NCI-H510A treated with DMSO at 0.1 percent for 48 hours (cell line): ENCODE data around the gene PUSL1.

ENCODE experiments used
- DNase-seq: peaks from one replicate; lab custom pipeline; 2025; lab: John Stamatoyannopoulos, UW

PUSL1 gene

DNA sequence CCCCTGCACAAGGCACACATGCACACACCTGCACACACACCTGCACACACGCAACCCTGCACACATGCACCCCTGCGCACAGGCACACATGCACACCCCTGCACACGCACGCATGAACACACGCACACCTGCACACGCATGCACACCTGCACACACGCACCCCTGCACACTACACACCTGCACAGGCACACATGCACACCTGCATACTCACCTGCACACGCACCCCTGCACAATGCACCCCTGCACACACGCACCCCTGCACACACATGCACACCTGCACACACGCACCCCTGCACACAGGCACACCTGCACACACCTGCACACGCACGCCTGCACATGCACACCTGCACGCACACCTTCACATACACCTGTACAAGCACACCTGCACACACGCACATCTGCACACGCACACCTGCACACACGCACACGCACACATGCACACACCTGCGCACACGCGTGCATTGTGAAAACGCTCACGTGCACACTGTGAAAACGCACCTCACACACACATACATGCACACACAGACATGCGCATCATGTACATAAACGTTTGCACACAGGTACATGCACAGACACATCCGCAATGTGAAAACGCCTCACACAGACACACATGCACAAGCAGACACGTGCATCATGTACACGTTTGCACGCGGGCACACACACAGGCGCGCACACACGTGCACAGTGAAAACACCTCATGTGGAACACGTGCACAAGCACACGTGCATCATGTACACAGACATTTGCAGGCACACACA, 32.6 kb downstream of the PUSL1 start:
- no peak for DNase-seq

DNA sequence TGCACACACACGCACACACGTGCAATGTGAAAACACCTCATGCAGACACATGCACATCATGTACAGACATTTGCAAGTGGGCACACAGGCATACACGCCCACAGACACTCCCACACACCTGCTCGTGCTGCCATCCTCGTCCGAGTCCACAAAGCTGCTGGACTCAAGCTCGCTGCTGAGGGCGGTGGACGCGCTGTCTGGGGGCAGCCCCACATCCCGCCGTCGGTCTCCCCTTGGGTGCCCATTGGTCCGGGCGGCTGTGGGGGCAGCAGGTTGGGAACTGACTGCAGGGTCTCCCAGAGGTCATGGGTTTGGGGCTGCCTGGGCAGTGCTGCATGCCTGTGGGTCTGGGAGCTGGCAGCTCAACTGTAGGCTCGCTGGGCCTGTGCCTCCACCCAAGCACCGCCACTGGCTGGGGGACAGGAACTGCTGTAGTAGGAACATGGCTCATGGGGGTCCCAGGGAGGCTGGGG, 33.2 kb downstream of the PUSL1 start:
- no peak for DNase-seq

DNA sequence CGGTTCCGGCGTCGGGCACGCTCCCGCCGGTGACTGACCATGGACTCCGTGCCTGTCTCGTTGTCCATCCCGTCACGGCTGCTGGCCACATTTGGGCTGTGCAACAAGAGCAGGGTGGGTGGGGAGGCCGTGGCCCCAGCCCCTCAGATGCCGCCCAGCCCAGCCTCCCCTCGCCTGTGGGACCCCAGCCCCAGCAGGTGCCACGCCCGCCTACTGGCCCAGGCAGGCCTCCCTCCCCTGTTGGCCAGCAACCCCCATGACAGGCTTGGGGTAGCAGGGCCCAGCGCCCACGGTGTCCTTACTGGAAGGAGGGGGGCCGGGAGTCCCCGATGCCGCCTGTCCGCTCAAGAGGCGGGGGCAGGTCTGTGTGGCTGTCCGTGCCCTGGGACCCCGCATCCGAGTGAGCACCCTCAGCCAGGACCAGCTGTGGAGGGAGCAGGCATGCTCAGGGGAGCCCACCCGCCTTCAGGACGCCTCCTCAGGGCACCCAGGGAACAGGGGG, 33.7 kb downstream of the PUSL1 start:
- no peak for DNase-seq

DNA sequence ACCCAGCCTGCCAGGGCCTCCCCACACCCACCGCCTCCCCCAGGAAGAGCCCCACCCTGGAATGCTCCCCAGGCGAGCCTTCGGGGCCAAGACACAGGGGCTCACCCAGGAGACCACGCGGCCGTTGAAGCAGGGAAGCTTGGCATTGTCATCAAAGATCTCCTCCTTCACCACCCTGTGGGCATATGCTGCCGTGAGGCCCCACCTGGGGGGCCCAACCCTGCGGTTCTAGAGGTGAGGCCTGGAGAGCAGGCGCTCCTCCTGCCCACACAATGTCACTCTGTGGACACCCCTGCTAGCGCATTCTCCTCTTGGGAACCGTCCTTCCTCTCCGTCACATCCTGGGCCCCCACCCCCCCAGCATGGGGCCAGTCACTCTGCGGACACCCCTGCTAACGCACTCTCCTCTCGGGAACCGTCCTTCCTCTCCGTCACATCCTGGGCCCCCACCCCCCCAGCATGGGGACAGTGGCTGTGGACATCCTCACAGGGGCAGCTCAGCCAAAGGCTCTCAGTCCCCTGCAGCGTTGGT, 34.3 kb downstream of the PUSL1 start:
- no peak for DNase-seq

DNA sequence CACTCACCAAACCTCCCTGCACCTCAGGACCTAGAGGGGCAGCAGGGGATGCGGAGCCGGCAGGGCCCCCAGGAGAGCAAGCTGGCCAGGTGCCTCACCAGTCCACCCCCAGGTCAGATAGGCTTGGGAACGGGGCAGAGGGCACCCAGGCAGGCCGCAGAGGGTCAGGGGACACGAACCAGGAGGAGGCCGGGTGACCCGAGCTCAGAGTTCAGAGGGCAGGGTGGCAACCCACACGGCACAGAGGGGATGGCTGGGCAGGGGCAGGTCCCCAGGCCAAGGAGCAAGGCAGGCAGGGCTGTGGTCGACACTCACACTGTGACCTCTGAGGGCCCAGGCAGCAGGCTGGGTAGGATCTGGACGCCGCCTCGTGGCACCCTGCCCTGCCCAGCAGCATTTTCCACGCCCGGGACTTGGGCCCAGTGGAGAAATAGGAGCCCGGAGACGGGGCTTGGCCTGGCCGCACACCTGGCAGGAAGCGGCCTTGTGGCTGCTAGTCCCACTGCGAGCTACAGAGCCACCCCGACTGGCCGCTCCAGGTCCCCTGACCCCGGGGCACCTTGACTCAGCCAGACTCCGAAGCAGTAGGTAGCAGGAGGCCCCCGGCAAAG, 35.5 kb downstream of the PUSL1 start:
- DNase-seq: no peak

DNA sequence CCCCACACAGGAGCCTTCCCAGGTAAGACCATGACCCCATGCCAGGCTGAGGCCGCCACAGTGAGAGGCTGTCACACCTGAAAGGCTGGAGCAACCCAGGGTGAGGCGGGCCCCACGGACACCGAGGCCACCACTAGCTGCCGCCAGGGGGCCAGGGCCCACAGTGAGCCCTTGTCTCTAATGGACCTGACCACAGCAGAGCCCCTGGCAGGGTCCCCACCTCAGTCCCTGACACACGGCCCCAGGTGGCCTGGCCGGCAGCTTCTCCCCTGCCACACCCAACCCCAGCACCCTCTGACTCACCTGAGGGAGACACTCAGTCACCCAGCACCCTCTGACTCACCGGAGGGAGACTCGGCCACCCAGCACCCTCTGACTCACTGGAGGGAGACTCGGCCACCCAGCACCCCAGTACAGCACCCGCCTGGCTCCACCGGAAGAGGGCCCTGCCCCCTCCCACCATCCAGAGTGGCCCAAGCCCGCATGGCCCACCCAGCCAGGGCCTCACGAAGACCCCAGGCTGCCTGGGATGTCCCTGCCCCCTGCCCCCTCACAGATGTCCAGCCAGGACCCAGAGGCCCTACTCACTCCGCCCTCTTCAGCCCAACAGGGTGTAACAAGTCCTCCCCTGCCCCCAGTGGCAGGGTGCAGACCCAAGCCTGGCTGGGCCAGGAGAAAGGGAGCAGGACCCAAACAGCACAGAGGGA, 36.4 kb downstream of the PUSL1 start:
- no peak for DNase-seq

DNA sequence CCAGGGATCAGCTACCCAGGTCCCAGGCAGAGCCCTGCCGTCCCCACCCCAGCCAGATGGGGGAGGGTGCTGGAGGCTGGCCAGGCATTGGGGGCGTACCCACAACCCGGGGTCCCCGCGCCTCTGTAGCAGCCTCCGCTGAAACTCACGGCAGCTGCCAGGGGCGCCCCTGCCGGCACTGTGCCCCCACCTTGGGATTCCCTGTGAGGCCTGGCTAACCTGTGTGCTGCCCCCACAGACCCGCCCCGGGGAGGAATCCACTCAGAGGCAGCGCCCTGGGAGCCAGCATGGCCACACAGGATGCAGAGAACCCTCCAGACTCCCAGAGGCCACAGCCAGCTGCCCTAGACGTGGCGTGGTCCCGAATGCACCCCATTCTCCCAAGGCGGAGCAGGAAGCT, 37.0 kb downstream of the PUSL1 start:
- no peak for DNase-seq

DNA sequence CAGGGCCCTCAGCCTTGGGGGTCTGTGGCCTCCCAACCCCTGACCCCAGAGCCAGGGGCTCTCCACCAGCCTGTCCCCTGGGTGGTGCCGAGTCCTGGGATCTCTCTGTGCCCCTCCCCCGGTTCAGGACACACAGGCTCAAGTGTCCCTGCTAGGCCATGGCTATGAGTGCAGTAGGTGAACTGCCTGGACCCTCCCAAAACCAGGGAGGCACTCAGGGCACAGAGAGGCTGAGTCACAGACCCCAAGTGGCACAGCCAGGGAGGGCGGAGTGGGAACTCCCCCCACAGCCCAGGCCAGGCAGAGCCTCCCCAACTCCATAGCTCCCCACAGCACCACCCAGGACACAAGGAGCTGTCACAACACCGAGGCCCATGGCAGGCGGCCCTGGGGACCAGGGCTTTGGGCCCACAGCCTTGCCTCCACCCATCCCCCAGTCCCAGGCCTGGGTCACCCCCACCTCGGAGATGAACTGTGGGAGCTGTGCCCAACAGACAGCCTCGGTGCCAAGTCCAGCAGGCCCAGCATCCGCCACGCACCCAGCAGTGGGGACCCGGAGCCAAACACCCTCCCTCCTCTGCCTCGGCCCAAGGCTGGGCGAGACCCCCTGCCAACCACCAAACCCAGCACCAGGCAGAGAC, 37.6 kb downstream of the PUSL1 start:
- DNase-seq: no peak

DNA sequence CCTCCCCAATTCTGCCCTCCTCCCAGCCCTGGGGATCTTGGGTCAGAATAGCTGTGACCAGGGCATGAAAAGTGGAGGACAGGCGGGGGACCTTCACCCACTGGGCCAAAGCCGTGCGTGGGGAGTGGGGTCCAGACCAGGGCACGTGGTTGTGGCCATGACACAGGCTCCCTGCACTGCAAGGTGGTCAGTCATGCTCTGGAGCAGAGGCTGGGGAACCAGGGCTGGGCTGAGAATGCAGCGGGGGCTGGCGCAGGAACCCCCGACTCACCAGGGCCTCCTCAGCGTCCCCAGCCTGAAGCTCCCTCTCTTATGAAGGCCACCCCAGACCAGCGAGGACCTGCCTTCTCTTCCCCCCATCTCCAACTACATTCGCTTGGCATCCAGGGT, 38.1 kb downstream of the PUSL1 start:
- no peak for DNase-seq

DNA sequence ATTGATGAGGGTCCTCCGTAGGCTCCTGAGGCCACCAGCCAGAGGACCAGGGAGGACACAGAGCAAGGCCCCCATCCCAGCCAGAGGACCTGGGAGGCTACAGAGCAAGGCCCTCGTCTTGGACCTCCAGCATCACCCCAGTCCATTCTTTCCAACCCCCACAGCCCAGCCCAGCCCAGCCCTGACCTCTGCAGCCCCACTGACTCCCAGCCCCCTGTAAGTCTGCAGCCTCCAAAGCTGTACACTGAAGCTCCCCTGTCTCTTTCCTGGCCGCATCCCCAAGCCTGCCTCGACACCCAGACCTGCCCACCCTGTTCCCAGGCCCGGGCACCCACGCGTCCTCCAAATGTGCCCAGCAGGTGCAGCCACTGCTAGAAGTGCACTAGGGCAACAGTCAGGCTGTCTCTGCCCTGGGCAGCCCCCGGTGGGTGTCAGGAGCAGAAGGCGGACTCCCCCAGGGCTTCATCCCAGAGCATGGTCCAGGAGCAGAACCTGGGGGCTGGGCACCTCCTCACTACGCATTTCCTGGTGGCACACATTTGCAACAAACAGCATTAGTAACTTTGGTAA, 38.7 kb downstream of the PUSL1 start:
- DNase-seq: no peak

DNA sequence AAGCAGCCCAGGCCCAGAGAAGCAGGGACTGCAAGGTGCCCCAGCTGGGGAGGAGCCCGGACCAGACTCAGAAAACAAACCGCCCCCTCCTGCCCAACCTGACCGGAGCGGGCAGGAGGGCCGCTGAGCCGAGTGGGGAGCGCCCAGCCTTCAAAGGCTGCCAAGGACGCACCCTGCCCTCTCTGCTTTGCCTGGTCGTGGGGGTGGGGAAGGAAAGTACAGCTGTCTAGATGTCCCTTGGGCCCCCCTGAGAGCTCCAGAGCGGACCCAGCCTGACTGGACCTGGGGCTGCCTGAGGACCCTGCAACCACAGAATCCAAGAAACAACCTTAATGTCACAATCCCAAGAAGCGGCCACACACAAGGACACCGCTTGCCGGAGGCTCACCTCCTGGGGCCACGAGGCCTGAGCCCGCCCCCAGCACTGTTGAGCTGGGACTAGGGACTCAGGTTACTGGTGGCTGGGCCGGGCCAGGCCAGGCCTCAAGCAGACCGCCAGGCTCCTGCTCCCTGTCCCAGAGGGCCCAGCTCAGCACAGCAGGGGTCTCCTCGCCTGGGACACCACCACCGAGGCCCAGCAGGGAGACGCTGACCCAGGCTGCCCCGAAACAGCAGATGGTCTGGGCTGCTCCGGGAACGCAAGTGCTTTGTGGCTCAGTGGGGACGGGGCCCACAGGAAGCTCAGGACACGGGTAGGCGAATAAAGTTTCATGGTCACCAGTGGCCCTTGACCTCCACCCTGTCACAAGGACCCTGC, 39.4 kb downstream of the PUSL1 start:
- peak; percentile 88 for DNase-seq

DNA sequence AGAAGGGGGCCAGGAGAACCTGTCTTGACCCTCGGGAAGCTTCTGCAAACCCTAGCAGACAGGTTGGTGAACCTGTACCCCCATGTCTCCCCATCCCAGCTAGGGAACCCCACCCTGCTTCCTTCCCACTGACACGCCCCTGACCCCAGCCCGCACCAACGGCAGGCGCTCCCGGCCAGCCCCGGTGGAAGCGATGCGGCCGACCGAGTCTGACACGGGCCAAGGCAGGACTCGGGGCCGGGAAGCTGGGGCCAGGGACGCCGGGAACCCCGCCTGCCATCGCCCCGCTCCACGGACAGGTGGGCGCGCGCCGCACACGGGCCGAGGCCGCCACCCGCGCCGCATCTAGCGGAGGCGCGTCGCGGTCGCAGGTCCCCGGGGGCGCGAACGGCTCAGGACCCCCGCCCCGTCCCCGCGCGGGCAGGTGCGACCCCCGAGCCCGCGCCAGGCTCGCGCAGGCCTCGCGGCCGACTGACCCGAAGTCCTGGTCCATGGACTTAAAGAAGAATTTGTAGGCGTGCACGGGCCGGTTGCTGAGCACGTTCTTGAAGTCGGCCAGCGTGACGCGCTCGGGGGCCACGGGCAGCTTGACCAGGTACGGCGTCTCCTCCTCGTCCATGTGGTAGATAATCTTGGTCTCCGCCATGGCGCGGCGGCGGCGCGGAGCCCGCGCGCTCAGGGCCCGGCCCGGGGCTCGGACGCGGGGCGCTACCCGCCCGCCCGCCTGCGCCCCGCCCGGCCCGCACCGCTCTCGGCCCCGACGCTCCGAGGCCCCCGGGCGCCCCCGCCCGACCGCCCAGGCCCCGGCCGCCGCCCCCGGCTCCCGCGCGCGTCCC, 40.2 kb downstream of the PUSL1 start:
- no peak for DNase-seq

DNA sequence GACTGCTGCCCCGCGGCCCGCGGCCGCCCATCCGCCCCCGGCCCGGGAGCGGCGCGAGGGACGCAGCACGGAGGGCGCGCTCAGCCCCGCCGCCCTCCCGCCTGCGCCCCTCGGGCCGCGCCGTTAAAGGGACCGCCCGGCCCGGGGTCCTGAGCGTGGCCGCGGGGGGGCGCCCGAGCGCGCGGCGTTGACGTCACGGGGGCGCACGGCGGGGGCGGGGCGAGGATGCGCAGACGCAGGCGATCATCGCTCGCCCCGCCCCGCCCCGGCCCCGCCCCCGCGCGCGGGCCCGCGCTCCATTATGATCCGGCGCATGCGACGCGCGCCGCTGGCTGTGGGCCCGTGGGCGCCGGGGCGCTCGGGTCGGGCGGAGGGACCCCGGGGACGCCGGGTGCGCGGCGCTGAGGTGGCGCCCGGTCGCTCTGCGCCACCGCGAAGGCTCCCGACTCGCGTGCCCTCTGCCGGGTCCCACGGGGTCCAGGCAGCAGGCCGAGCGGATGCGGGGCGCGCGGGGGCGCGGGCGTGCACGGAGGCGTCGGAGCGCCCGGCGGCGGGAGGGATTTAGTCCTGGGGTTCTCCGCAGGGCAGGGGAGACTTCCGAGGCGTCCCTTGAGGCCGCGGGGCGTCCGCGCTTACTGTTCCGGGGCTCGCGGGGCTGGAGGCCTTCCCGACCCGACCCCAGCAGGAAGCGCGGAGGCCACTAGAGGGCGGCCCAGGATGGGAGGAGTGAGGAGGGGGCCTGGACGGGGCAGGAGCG, 41.0 kb downstream of the PUSL1 start, which contains the start of gene DVL1:
TSS of gene DVL1 (minus strand) at position 163 of the 757 bp plus-strand sequence. CDS start 353 bp downstream, outside the sequence.
- peak; percentile 86 for DNase-seq

DNA sequence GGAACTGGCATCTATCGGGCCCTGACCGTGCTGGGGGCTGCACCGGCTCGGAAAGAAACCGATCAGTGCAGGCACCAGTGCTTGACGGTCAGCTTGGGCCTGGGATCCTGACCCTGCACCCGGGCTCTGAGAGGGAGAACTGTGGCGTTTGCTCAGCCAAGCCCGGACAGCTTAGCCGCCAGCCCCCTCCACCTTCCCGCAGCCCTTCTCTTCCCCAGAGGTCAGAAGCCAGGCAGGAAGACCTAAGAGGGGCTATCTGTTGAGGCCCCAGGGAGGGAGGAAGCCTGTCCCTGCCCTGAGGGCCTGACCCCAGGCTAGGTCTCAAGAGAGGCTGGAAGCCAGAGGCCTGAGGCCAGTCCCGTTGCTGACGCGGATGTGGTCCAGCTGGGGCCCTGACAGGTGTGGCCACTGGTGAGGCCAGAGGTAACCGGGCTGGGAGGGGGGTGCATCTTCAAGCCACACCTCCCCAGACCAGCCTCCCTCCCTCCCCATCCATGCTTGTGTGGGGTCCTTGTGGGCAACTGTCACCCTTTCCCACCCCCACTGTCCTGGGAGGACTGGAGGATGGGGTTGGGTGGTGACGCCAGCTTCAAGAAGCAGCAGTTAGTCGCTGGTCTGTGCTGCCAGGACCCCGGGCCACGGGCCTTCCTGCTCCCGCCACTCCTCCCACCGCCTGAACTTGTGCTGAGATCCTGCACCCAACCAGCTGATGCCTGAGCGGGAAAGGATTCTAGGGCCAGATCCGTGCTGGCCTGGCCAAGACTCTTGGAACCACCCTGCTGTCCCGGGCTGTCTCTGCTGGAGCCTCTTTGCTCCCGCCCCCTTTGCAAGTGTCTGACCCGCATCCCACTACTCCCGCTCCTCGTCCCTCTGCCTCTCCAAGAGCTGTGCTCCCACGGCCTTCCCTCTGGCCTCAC, 43.4 kb downstream of the PUSL1 start:
- no peak for DNase-seq

DNA sequence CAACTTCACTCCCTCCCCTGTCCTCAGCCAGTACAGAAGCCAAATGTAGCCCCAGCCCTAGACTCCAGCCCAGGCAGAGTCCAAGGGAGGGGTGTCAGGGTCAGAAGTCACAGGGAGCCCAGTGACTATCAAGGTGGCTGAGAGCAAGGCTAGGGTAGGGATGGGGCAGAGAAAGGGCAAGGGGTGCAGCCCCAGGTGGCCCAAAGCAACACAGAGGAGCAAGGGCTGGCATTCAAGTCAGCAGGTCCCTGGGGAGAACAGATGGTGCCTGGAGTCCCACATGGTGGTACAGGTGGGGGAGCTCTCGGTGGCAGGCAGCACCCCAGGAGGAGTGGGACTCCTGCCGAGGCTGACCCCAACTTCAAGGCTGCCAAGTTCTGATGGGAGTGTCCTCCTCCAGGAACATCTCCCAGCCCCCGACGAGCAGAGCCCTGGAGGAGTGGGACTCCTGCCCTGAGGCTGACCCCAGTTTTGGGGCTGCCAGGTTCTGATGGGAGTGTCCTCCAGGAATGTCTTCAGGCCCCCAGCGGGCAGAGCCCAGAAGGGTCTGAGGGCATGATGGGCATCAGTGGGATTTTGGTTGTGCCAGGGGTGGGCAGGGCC, 44.5 kb downstream of the PUSL1 start:
- DNase-seq: no peak

DNA sequence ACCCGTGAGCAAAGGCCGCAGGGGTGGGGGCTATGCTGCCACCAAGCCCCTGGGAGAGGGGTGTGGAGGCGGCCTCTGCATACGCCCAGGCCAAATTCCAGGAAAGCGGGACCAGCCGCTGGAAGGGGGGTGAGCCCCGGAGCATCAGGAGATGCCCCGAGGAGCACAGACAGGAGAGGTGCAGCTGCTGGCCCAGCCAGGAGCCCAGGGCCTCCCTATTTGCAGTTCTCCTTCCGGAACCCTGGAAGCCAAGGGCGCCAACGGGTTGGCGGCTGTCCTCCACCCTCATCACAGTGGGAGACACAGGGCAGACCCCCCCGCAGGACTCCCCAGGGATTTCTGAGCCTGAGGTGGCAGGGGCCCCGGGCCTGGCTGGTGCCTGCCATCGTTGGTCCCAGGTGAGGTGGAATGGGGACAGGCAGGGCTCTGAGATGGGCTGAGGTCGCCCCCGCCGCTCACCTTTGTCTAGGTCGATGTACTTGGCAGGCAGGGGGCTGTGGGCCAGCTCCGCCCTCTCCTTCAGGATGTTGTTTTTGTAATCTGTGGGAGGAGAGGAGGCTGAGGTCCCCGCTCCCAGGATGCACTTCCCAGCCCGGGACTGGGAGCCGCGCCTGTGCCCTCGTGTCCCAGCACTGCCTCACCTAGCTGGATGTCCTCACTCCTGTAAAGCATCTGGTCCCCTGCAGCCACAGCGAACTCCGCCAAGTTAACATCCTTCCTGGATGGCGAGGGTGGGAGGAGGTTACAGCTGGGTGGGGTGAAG, 45.2 kb downstream of the PUSL1 start:
- DNase-seq: peak; percentile 46
